NCI-H1694 treated with DMSO at 0.1 percent for 48 hours (cell line): ENCODE results near the gene GABRR3.

Source experiments
- DNase-seq: peaks from one replicate; lab custom pipeline; 2025; lab: John Stamatoyannopoulos, UW

Gene GABRR3

GRCh38 chr3:98035208-98035607 is at the start of gene GABRR3:
GABRR3 (minus strand) TSS chr3:98035315; CDS start chr3:98034987, 328 bp downstream.
- DNase-seq, result no peak

GRCh38 chr3:98073486-98073885 is 38.4 kb upstream of the GABRR3 start:
- no peak for DNase-seq

DNA sequence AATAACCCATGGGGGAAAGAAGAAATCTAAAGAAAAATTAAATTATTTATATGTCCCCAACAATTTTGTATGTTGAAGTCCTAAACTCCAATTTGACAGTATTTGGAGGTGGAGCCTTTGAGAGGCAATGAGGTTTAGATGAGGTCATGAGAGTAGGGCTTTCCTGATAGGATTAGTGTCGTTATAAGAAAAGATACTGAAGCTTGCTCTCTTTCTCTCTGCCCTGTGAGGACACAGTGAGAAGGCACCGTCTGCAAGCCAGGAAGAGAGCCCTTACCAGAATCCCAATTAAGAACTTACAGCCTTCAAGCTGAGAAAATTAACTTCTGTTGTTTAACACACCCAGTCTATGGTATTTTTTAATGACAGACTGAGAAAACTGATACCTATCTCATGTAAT is 35.7 kb upstream of the GABRR3 start:
- no peak for DNase-seq

DNA sequence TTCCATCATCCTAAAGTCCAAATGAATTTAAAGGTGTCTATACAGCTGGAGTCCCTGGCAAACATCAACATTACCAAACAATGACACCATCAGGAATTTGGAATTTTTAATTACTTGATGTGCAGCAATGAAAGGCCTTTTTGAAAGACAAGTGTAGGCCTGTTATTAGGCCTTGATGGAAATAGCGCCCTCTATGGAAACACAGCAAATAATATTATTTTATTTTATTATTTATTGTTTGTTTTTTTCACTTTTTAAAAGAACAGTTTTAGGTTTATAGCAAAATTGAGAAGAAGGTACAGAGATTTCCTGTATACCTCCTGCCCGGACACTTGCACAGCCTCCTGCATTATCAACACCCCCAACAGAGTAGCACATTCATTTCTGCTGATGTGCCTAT is 33.7 kb upstream of the GABRR3 start:
- no peak for DNase-seq

DNA sequence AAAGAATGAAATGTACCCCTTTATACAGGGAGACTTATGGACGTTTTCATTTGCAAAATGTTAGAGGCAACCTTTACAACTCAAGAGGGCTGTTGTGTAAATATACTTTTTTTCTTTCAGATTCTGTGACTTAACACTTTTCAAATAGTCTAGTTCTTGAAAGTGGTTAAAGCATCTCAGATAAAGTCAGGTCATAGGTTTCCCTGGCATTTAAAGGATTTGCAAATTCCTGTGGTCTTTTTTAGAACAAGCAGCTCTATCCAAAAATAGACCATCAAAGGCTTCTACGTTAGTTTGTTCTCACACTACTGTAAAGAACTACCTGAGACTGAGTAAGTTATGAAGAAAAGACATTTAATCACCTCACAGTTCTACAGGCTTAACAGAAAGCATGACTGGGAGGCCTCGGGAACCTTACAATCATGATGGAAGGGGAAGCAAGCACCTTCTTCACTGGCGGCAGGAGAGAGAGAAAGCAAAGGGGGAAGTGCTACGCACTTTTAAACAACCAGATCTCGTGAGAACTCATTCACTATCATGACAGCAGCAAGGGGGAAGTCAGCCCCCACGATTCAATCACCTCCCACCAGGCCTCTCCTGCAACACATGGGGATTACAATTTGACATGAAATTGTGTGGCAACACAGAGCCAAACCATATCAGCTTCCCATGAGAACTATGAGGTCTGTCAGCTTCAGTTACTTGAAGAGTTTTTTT is 23.3 kb upstream of the GABRR3 start:
- DNase-seq, result no peak

GRCh38 chr3:98057631-98058030 is 22.5 kb upstream of the GABRR3 start:
- DNase-seq, result no peak

- no peak for DNase-seq
Measured at GRCh38 chr3:98056035-98056434, 20.9 kb upstream of the GABRR3 start.

DNA sequence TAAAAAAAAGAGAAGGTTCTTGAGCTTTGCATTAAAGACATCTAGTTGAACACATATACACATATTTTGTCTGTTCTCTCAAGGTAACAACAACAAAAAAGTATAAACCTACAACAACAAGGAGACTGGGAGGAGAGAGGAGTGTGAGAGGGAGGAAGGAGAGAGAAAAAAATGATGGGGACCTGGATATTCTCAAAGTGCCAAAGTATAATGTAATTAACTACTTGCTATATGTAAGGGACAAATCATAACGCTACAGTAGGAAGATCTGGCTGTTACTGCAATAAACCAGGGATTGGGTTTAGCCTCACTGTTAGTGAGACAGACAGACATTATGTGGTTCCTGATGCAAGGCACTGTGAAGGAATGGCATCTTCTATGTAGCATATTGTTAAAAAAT is 14.2 kb upstream of the GABRR3 start:
- no peak for DNase-seq

DNA sequence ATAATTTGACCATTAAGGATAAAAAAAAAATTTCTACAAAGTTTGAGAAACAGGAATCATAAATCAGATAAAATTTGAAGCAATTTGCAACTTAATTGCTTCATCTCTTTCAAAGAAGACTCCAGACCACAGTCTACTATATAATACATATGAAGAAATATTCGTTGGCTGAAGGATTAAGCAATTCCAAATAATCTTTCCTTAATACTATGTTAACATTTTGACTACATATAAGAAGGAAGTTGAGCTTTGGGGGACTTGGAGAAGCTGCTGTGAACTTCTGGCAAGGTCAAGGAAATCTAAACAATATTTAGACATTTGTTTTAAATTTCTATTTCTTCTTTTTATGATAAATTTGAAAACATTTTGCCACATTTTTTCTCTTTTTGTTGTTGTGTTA is 13.5 kb upstream of the GABRR3 start:
- DNase-seq, result no peak

DNA sequence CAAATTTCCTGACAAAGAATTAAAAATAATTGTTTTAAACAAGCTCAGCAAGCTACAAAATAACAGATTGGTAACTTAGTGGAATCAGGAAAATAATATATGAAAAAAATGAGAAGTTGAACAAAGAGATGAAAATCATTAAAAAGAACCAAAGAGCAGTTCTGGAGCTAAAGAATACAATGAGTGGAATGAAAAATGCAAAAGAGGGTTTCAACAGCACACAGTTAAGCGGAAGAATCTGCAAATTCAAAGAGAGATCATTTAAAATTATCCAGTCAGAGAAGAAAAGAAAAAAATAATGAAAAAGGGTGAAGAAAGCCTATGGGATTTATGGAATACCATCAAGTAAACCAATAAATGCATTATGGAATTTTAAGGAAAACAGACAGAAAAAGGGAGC is 6.2 kb upstream of the GABRR3 start:
- DNase-seq, result no peak

- peak; percentile 96 for DNase-seq
Measured at GRCh38 chr3:98039322-98040024, 4.4 kb upstream of the GABRR3 start.

DNA sequence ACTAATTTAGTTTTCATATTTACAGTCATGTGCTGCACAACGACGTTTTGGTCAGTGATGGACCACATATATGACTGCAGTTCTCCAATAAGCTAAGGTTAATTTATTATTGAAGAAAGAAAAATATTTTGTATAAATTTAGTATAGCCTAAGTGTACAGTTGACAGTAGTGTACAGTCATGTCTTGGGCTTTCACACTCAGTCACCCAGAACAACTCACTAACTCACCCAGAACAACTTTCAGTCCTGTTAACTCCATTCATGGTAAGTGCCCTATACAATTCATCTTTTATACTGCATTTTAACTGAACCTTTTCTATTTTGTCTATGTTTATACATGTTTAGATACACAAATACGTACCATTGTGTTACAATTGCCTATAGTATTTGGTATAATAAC is 3.8 kb upstream of the GABRR3 start:
- DNase-seq, result no peak

GRCh38 chr3:98038286-98038685 is 3.2 kb upstream of the GABRR3 start:
- DNase-seq, result no peak

DNA sequence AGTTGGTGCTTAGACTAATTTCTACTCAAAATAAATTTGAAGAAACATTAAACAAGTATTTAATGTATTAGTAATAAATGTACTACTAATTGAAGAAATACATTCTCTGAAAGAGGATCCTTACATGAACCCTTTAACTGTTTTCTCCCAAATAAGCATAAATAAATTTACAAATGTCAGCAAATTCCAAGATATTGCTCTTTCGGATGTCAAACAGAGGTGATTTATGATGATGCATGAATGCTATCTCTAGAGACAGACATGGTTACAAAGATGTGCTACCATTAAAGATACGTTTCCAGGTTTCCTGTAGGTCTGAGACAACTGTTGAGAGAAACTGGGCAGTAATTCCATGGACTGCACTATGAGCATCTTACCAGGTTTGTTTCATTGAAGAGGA is 629 bp downstream of the GABRR3 start:
- DNase-seq, result no peak

- no peak for DNase-seq
Measured at GRCh38 chr3:98034036-98034435, 1.1 kb downstream of the GABRR3 start.

GRCh38 chr3:98032904-98033303 is 2.2 kb downstream of the GABRR3 start:
- DNase-seq, result no peak

GRCh38 chr3:98032265-98032664 is 2.9 kb downstream of the GABRR3 start:
- DNase-seq, result no peak

DNA sequence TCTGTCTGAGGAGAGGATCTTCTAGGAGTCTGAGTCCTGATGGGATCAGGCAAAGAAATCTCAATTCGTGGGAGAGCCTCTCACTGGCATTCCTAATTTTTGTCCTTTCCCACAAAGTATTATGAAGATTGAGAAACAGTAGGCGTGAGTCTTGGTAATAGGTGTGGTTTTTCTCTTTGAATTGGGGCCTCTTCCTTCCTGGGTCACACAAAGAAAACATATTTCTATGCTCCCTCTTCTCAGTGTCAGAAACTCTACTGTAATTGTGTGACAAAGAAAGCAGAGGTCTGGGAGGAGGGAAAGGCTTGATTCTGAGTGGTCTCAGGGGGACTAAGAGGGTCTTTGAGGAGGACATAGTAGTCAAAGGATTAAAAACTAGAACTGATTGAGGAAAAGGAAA is 6.0 kb downstream of the GABRR3 start:
- DNase-seq, result no peak

- peak; percentile 80 for DNase-seq
Measured at GRCh38 chr3:98027085-98027446, 8.0 kb downstream of the GABRR3 start.

DNA sequence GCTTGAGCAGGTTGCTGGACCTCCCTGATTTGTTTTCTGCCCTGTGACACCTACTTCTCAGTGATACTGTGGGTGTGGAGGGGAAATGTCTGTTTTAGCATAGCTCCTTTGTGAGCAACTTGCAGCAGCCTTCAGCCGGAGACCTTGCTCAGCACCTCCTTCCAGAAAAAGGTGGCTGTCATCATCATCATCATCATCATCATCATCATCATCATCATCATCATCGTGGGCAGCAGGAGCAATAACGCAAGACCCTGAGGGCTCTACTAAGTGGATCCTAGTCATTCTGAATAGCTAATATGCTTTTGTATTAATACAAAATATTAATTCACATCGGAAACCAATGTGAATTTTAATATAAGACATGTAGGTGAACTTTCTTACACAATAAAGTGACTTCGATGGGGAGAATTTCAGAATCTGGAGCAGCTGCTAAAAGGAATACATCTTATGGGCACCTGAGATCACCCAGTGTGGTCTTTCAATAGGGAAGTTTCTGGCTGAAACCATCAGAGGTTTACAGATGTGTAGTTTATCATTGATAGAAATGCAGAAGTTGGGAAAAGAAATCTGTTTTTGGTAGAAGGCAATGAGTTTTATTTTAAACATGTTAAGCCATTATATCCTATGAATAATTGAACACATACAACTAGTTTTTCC is 8.6 kb downstream of the GABRR3 start:
- DNase-seq, result no peak

GRCh38 chr3:98025392-98025945 is 9.6 kb downstream of the GABRR3 start:
- DNase-seq, result no peak

DNA sequence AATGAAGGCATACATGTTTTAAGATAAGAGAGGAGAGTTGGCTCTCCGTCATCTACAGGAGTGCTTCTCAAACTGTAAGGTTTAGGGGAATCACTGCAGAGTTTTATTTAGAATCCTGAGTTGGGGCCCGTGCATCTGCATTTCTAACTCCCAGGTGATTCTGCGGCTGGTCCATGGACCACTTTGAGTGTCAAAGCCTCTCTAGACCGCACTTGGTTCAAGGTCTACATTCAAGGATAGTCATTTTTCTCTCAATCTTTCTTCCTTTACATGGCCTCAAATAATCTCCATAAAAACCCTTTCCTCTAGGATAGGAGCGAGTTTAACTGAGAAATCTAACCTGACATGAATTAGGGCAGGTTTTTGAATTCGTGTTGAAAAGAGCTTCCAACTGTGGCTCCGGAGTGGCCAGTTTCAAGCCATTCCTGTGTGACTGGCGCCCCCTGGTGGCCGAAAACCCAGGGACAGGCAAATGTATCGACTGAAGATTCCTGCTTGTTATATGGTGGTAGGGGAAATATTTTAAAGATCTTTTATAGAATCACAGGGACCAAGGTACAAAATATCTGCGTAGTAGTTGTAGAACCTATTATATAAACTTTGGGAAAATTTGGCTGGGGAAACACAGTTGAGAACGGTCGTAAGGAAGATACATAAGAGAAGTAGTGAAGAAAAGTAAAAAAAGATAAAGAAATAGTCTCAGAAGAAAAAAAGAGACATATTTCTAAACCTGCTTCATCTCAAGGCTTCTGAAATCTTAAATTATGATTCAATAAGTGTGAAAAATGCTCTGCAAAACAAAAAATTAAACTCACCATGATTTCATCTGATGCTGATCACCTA is 11.9 kb downstream of the GABRR3 start:
- peak; percentile 82 for DNase-seq
